Aorta (tissue), 5 donors: ENCODE data around the gene AK1. TPM values are rescaled to one million over a fixed set of nuclear protein-coding genes. Genes with fewer than 3 reads are reported as not detected.
A peak's percentile ranks its signal among the peaks of the same experiment; 100 is the strongest.

ENCODE experiments used
- ATAC-seq: fragments of 200-7000 bp; cut with Tn5 transposase; one replicate; pipeline ENCODE4 v1.9.1; 2022; ENCODE audit warnings: moderate library complexity; ENCODE audit not compliant: low FRiP score
- DNase-seq, 2 donors: peaks; one replicate each; pipeline ENCODE4 v3.0.0-alpha.2; 2020
- H3K27ac ChIP-seq, 2 donors: one replicate each; pipeline ENCODE4 v1.5.1; 2013; ENCODE audit warnings: low read length in 2 of 2, mild to moderate bottlenecking in 2 of 2, moderate library complexity in 2 of 2, control low read depth in 1 of 2, inconsistent platforms in 1 of 2, low read depth in 1 of 2
- H3K27me3 ChIP-seq, 2 donors: one replicate each; pipeline ENCODE4 v1.6.1; 2013; ENCODE audit warnings: control low read depth in 1 of 2, low read length in 1 of 2, mild to moderate bottlenecking in 1 of 2, moderate library complexity in 1 of 2; ENCODE audit not compliant: insufficient read depth in 2 of 2, control insufficient read depth in 1 of 2
- H3K36me3 ChIP-seq, 2 donors: one replicate each; pipeline ENCODE4 v1.6.1; 2013; ENCODE audit warnings: control low read depth in 1 of 2, low read length in 1 of 2, mild to moderate bottlenecking in 1 of 2; ENCODE audit not compliant: insufficient read depth in 2 of 2, control insufficient read depth in 1 of 2
- H3K4me1 ChIP-seq, 2 donors: one replicate each; pipeline ENCODE4 v1.6.1; 2013; ENCODE audit warnings: low read length in 2 of 2, control low read depth in 1 of 2, mild to moderate bottlenecking in 1 of 2, moderate library complexity in 1 of 2; ENCODE audit not compliant: insufficient read depth in 2 of 2, control insufficient read depth in 1 of 2
- H3K4me3 ChIP-seq, 2 donors: one replicate each; pipeline ENCODE4 v1.5.1; 2013; ENCODE audit warnings: low read length in 2 of 2, control low read depth in 1 of 2, mild to moderate bottlenecking in 1 of 2
- H3K9me3 ChIP-seq: one replicate; pipeline ENCODE4 v1.6.1; 2013; ENCODE audit warnings: mild to moderate bottlenecking, low read length; ENCODE audit not compliant: control insufficient read depth
- WGBS, 2 donors: extraction: QIAGEN DNeasy Blood & Tissue Kit; methylation state at CpG; one replicate each; pipeline ENCODE4 v1.1.7; 2013; 5-methylcytosine and 5-hydroxymethylcytosine counted together
- intact Hi-C, 2 donors: fragments of 100-400 bp; cut with DNase I; formaldehyde crosslinking; loops; one replicate each; pipeline versions ENCODE4 v1.14.2 to v1.15.0; 2022
- long read RNA-seq, 2 donors: library from polyadenylated mRNA; unstranded; transcript quantifications; one replicate each; pipeline ENCODE4 v2.0.0, GENCODE V29; 2020 to 2021
- polyA plus RNA-seq, 2 donors: library from polyadenylated mRNA; stranded (reverse); fragments of 200-250 nt; gene quantifications; one replicate each; pipeline ENCODE4 v1.2.3, GENCODE V29; 2013
- total RNA-seq, 2 donors: library from RNA; stranded (reverse); fragmentation: NEBNext Ultra II Directional; extraction: Animal tissue kit (Norgen Biotek cat#: 25700); gene quantifications; one replicate each; pipeline ENCODE4 v1.2.1, GENCODE V29; 2021
- donor health status: healthy with polysubstance abuse.
- donor health status: Bipolar disorder and iron deficiency.
- donor health status: DM: no; HTN: no; CAD: no.
- donor health status: DM: no; HTN: no; CAD: no.
- donor health status: DM: yes; HTN: yes; CAD: no.

AK1 gene
- total RNA-seq (10 to 100 TPM; 92.4 to 99.5 TPM), polyA plus RNA-seq (100 to 1,000 TPM; 111 to 168 TPM)
- long read RNA-seq, donor 1, transcript AK1-203 (7 exons, 2,266 nt), result major isoform, 121 of 134 reads
- long read RNA-seq, donor 1, partial matches to known transcripts, result 4 of 134 reads
- long read RNA-seq, donor 1, other reads (novel, unspliced or antisense), result 9 of 134 reads
- long read RNA-seq, donor 2, transcript AK1-203 (7 exons, 2,266 nt), result major isoform, 45 of 48 reads
- long read RNA-seq, donor 2, partial matches to known transcripts, result 0 of 48 reads
- long read RNA-seq, donor 2, other reads (novel, unspliced or antisense), result 3 of 48 reads

- WGBS, 2 donors, result 1% methylated on average over 43 to 44 of the region's 44 CpGs
- H3K27me3 ChIP-seq, result no peaks in the 10 kb centered on the region
- H3K9me3 ChIP-seq, result no peaks in the 10 kb centered on the region
- peak within 1 kb of the TSS; percentile 56 to 57 for H3K4me3 ChIP-seq
- no peaks in the 10 kb centered on the region for H3K36me3 ChIP-seq
- peaks cover 0 to 2% of the 10 kb centered on the region in 2 donors for H3K4me1 ChIP-seq
- DNase-seq (peak; percentile 88 to 95), ATAC-seq (peak; percentile 82)
- peak within 1 kb of the TSS in 1 of 2 donors; percentile 31 for H3K27ac ChIP-seq
- intact Hi-C loops, result loop anchor here (5.0 to 10.0 kb wide), 2 partner anchors 40 to 73 kb away; partner anchors contain the start of genes FPGS (in 1 of the 2) and ST6GALNAC4 (in 1 of the 2)
These were observed at the start of gene AK1 for GRCh38 chr9:127877566-127877998. AK1 (minus strand) TSS chr9:127877675; CDS start chr9:127874617, 3,058 bp downstream.

- no peaks in the 10 kb centered on the region for H3K27me3 ChIP-seq
- DNase-seq (no peak), ATAC-seq (no peak)
- 18 to 20% methylated on average over 18 to 19 of the region's 19 CpGs for WGBS, 2 donors
- H3K9me3 ChIP-seq, result no peaks in the 10 kb centered on the region
- intact Hi-C loops, result loop anchor here in 1 of 2 donors (10.0 kb wide), 1 partner anchor 422 kb away; no protein-coding TSS in a partner anchor
- H3K27ac ChIP-seq, result no peak overlapping the region
- H3K4me3 ChIP-seq, result no peak overlapping the region
- peaks cover 0 to 2% of the 10 kb centered on the region in 2 donors for H3K4me1 ChIP-seq
- H3K36me3 ChIP-seq, result no peaks in the 10 kb centered on the region
These were observed 49.4 kb upstream of the AK1 start for GRCh38 chr9:127926906-127927200.

- H3K27ac ChIP-seq, result no peak overlapping the region
- peaks cover 0 to 2% of the 10 kb centered on the region in 2 donors for H3K4me1 ChIP-seq
- no peaks in the 10 kb centered on the region for H3K27me3 ChIP-seq
- no peaks in the 10 kb centered on the region for H3K9me3 ChIP-seq
- no peak overlapping the region for H3K4me3 ChIP-seq
- 79 to 82% methylated on average over 14 of the region's 14 CpGs for WGBS, 2 donors
- DNase-seq (no peak), ATAC-seq (no peak)
- no peaks in the 10 kb centered on the region for H3K36me3 ChIP-seq
- intact Hi-C loops, result loop anchor here in 1 of 2 donors (10.0 kb wide), 1 partner anchor 421 kb away; no protein-coding TSS in a partner anchor
These were observed 48.8 kb upstream of the AK1 start for GRCh38 chr9:127925959-127926905.

GRCh38 chr9:127924736-127925444, 47.4 kb upstream of the AK1 start:
- WGBS, 2 donors, result 90% methylated on average over 22 of the region's 22 CpGs
- DNase-seq (no peak), ATAC-seq (no peak)
- H3K27me3 ChIP-seq, result no peaks in the 10 kb centered on the region
- no peak overlapping the region for H3K4me3 ChIP-seq
- H3K27ac ChIP-seq, result no peak overlapping the region
- intact Hi-C loops, result loop anchor here (5.0 to 10.0 kb wide), 3 partner anchors 188 to 423 kb away; partner anchors contain the start of gene TOR2A (in 1 of the 2)
- no peaks in the 10 kb centered on the region for H3K4me1 ChIP-seq
- no peaks in the 10 kb centered on the region for H3K9me3 ChIP-seq
- no peaks in the 10 kb centered on the region for H3K36me3 ChIP-seq

- Histone ChIP-seq H3K27ac (no peak overlapping the region), H3K9me3 (no peaks in the 10 kb centered on the region), H3K4me3 (no peak overlapping the region), H3K36me3 (no peaks in the 10 kb centered on the region), H3K27me3 (no peaks in the 10 kb centered on the region), H3K4me1 (no peaks in the 10 kb centered on the region)
- intact Hi-C loops, result loop anchor here (5.0 to 10.0 kb wide), 3 partner anchors 186 to 421 kb away; partner anchors contain the start of gene TOR2A (in 1 of the 2)
- ATAC-seq (no peak), DNase-seq (no peak)
- WGBS, 2 donors, result 82% methylated on average over 8 of the region's 8 CpGs
These were observed 46.3 kb upstream of the AK1 start for GRCh38 chr9:127923771-127924170.

- Histone ChIP-seq H3K27ac (no peak overlapping the region), H3K9me3 (no peaks in the 10 kb centered on the region), H3K27me3 (no peaks in the 10 kb centered on the region), H3K4me3 (no peak overlapping the region), H3K36me3 (no peaks in the 10 kb centered on the region), H3K4me1 (no peaks in the 10 kb centered on the region)
- ATAC-seq (no peak), DNase-seq (no peak)
- intact Hi-C loops, result loop anchor here (5.0 to 10.0 kb wide), 3 partner anchors 186 to 421 kb away; partner anchors contain the start of gene TOR2A (in 1 of the 2)
- 49 to 50% methylated on average over 6 of the region's 6 CpGs for whole genome bisulfite sequencing, 2 donors
These were observed 45.6 kb upstream of the AK1 start for GRCh38 chr9:127923046-127923445.

GRCh38 chr9:127921557-127922120, 44.2 kb upstream of the AK1 start:
- peak; percentile 81 for ATAC-seq
- no peaks in the 10 kb centered on the region for H3K36me3 ChIP-seq
- no peak overlapping the region for H3K27ac ChIP-seq
- 10 to 13% methylated on average over 45 of the region's 45 CpGs for WGBS, 2 donors
- H3K4me1 ChIP-seq, result no peaks in the 10 kb centered on the region
- no peaks in the 10 kb centered on the region for H3K27me3 ChIP-seq
- intact Hi-C loops, result loop anchor here (1.0 to 10.0 kb wide), 6 partner anchors 137 to 419 kb away; partner anchors contain the start of gene TOR2A (in 2 of the 2)
- H3K9me3 ChIP-seq, result no peaks in the 10 kb centered on the region
- DNase-seq, result peak; percentile 80 to 94
- no peak overlapping the region for H3K4me3 ChIP-seq

GRCh38 chr9:127920794-127921193, 43.3 kb upstream of the AK1 start:
- no peak overlapping the region for H3K4me3 ChIP-seq
- ATAC-seq (no peak), DNase-seq (no peak)
- H3K36me3 ChIP-seq, result no peaks in the 10 kb centered on the region
- no peaks in the 10 kb centered on the region for H3K4me1 ChIP-seq
- no peak overlapping the region for H3K27ac ChIP-seq
- H3K9me3 ChIP-seq, result no peaks in the 10 kb centered on the region
- H3K27me3 ChIP-seq, result no peaks in the 10 kb centered on the region
- 86% methylated on average over 7 of the region's 7 CpGs for WGBS, 2 donors
- intact Hi-C loops, result loop anchor here (1.0 to 10.0 kb wide), 6 partner anchors 136 to 418 kb away; partner anchors contain the start of gene TOR2A (in 2 of the 2)
